Heart left ventricle (tissue), 16 donors: ENCODE data around the gene CFAP161. TPM values are rescaled to one million over a fixed set of nuclear protein-coding genes. Genes with fewer than 3 reads are reported as not detected.

Experiments used
- ATAC-seq, 4 donors: fragments of 200-7000 bp; cut with Tn5 transposase; one replicate each; pipeline ENCODE4 v1.9.1; 2020 to 2022; ENCODE audit warnings: moderate library complexity in 4 of 4, mild to moderate bottlenecking in 3 of 4, moderate number of reproducible peaks in 1 of 4
- DNase-seq, 5 donors: peaks; one replicate each; pipeline ENCODE4 v3.0.0-alpha.2; 2020
- H3K27ac ChIP-seq, 12 donors: fragments of 200-600 bp; sonication (generic) in 4 of 12; one replicate each; pipeline versions ENCODE4 v1.5.0 to v1.8.0; 2016 to 2022; ENCODE audit warnings: mild to moderate bottlenecking in 2 of 12
- H3K27me3 ChIP-seq, 9 donors: fragments of 200-600 bp; sonication (generic) in 2 of 9; one replicate each; pipeline versions ENCODE4 v1.5.1 to v1.8.0; 2016 to 2022; ENCODE audit warnings: mild to moderate bottlenecking in 3 of 9
- H3K36me3 ChIP-seq, 9 donors: fragments of 200-600 bp; sonication (generic) in 2 of 9; one replicate each; pipeline versions ENCODE4 v1.5.0 to v1.8.0; 2018 to 2022; ENCODE audit warnings: mild to moderate bottlenecking in 2 of 9
- H3K4me1 ChIP-seq, 12 donors: fragments of 200-600 bp; sonication (generic) in 4 of 12; one replicate each; pipeline versions ENCODE4 v1.5.0 to v1.8.0; 2016 to 2022; ENCODE audit warnings: mild to moderate bottlenecking in 3 of 12
- H3K4me3 ChIP-seq, 12 donors: fragments of 200-600 bp; sonication (generic) in 4 of 12; one replicate each; pipeline versions ENCODE4 v1.5.0 to v1.8.0; 2017 to 2022; ENCODE audit warnings: mild to moderate bottlenecking in 9 of 12, moderate library complexity in 4 of 12
- H3K9me3 ChIP-seq, 12 donors: fragments of 200-600 bp; sonication (generic) in 4 of 12; one replicate each; pipeline versions ENCODE4 v1.5.0 to v1.8.0; 2016 to 2022; ENCODE audit warnings: mild to moderate bottlenecking in 1 of 12
- POLR2A ChIP-seq, 2 donors: fragments of 450-650 bp; IDR thresholded peaks; one replicate each; pipeline ENCODE4 v1.6.1; 2017; ENCODE audit warnings: antibody characterized with exemption in 2 of 2, mild to moderate bottlenecking in 2 of 2, moderate library complexity in 2 of 2
- WGBS, 4 donors: extraction: QIAGEN DNeasy Blood & Tissue Kit in 2 of 4; methylation state at CpG; one replicate each; pipeline versions ENCODE4 v1.1.5 to v1.1.7; 2013 to 2018; 5-methylcytosine and 5-hydroxymethylcytosine counted together
- intact Hi-C, 10 donors: fragments of 100-400 bp; cut with DNase I; formaldehyde crosslinking; loops; one replicate each; pipeline versions ENCODE4 v1.11.1 to v1.14.2; 2022
- long read RNA-seq, 3 donors: library from polyadenylated mRNA; unstranded; transcript quantifications; one replicate each; pipeline ENCODE4 v2.0.0, GENCODE V29; 2020 to 2021
- polyA plus RNA-seq, 2 donors: library from polyadenylated mRNA; stranded (reverse); fragments of 200-250 nt; gene quantifications; one replicate each; pipeline ENCODE4 v1.2.3, GENCODE V29; 2013
- total RNA-seq, 9 donors: library from RNA; depleted of rRNA in 2 of 9; stranded (reverse); fragments of >200 nt in 2 of 9; fragmentation: NEBNext Ultra II Directional in 3 of 9; extraction: Animal tissue kit (Norgen Biotek cat#: 25700) in 3 of 9; gene quantifications; one replicate each; pipeline versions ENCODE4 v1.1.0 to v1.2.4, GENCODE V29; 2016 to 2023
- TF ChIP-seq, protein P1 (sequence below), 12 donors: fragments of 200-600 bp; sonication (generic) in 4 of 12; IDR thresholded peaks; one replicate each; pipeline versions ENCODE4 v1.5.0 to v1.8.0; 2018 to 2022; ENCODE audit warnings: antibody characterized with exemption in 12 of 12, mild to moderate bottlenecking in 5 of 12
- donor health status: ischemic (EF 13 %, LVEDD 7.1; RV severe dilation, severe dysfunction).
- donor health status: healthy with polysubstance abuse.
- donor health status: DM: no; HTN: yes; CAD: no.
- donor health status: DM: no; HTN: no; CAD: no.
- donor health status: ischemic (EF 25% LVEDD 6.9; RV normal size, moderate dysfunction).
- donor health status: ischemic (EF 25% LVEDD 5.7; RV mildly dilated, moderate dysfunction).
- donor health status: healthy.
- donor health status: DM: yes; HTN: yes; CAD: no.
- donor health status: ischemic (EF 35%, LVEDD 5.7; RV mildly dilated, moderate dysfunction).
- donor health status: nonischemic (EF 11% LVEDD 7.7; RV severe dilation, severe dysfunction).
- donor health status: DM: yes; HTN: yes; CAD: no.
- donor health status: PGD.
- donor health status: ischemic (EF 29% LVEDD 5.4; RV normal size, mild dysfunction).
- donor health status: nonischemic (EF 23%, LVEDD 6.1; RV moderate dilation, normal function).

Gene CFAP161, protein sequence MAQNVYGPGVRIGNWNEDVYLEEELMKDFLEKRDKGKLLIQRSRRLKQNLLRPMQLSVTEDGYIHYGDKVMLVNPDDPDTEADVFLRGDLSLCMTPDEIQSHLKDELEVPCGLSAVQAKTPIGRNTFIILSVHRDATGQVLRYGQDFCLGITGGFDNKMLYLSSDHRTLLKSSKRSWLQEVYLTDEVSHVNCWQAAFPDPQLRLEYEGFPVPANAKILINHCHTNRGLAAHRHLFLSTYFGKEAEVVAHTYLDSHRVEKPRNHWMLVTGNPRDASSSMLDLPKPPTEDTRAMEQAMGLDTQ
- total RNA-seq: 1 to 10 TPM in 3 of 9 donors, under 1 TPM in 5, not detected in 1; 0.22 to 2.0 (median 0.81) TPM
- polyA plus RNA-seq: under 1 TPM in 1 of 2 donors, not detected in 1; 0.30 TPM
- long read RNA-seq, donor 1, partial matches to known transcripts: 0 of 1 reads
- long read RNA-seq, donor 1, other reads (novel, unspliced or antisense): 1 of 1 reads
- long read RNA-seq, donor 2, partial matches to known transcripts: 0 of 1 reads
- long read RNA-seq, donor 2, other reads (novel, unspliced or antisense): 1 of 1 reads
- long read RNA-seq, donor 3: 0 reads

DNA sequence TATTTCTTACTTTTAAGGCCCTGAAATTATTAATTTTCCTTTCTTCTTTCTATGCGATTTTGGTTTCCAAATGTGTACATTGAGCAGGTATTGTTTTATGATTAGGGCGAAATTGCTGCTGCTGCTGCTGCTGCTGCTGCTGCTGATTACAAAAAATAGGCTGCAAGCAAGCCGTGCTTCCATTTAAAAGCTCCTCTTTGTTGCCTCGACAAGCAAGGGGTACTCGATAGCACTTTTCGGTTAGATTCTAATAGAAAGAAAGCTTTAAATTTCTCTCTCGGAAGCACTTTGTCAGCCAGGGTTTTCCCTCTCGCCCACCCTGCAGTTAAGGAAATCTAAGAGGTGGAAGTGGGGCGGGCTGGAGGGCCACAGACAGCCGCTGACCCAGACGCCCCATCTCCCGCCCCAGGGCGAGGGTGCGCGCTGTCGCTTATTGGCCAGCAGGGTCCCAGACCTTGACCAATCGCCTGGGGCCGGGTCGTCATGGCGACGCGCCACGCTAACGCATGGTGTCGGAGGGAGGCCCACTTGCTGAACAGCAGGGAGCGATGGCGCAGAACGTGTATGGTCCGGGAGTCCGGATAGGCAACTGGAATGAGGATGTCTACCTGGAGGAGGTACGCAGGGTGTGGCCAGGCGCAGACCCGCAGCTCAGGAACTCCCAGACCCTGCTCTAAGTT, at the start of gene CFAP161:
Gene CFAP161 (plus strand): TSS at position 489 of the 680 bp plus-strand sequence. CDS start 60 bp downstream, at position 549.
- 24 to 37% (median 27%) methylated on average over 17 to 33 of the region's 33 CpGs for WGBS, 4 donors
- H3K4me3 ChIP-seq: peak within 1 kb of the TSS in 10 of 12 donors; percentile 13 to 53 (median 40)
- intact Hi-C loops: loop anchor here in 1 of 10 donors (10.0 kb wide), 1 partner anchor 51 kb away; no protein-coding TSS in a partner anchor
- no peak within 1 kb of the TSS for H3K27ac ChIP-seq
- TF ChIP-seq, protein P1, sequence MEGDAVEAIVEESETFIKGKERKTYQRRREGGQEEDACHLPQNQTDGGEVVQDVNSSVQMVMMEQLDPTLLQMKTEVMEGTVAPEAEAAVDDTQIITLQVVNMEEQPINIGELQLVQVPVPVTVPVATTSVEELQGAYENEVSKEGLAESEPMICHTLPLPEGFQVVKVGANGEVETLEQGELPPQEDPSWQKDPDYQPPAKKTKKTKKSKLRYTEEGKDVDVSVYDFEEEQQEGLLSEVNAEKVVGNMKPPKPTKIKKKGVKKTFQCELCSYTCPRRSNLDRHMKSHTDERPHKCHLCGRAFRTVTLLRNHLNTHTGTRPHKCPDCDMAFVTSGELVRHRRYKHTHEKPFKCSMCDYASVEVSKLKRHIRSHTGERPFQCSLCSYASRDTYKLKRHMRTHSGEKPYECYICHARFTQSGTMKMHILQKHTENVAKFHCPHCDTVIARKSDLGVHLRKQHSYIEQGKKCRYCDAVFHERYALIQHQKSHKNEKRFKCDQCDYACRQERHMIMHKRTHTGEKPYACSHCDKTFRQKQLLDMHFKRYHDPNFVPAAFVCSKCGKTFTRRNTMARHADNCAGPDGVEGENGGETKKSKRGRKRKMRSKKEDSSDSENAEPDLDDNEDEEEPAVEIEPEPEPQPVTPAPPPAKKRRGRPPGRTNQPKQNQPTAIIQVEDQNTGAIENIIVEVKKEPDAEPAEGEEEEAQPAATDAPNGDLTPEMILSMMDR (IDR thresholded peaks at IDR 0.05): peak in 1 of 12 donors; percentile 4
- no peak for TF ChIP-seq POLR2A (IDR thresholded peaks at IDR 0.05)
- peak; percentile 83 to 99 (median 93) for ATAC-seq
- no peaks in the 10 kb centered on the region for H3K9me3 ChIP-seq
- H3K36me3 ChIP-seq: peaks cover 0 to 6% (median 0%) of the 10 kb centered on the region in 9 donors
- peaks cover 0 to 9% (median 0%) of the 10 kb centered on the region in 12 donors for H3K4me1 ChIP-seq
- peaks cover 0 to 18% (median 0%) of the 10 kb centered on the region in 9 donors for H3K27me3 ChIP-seq
- peak; percentile 75 to 92 (median 87) for DNase-seq

DNA sequence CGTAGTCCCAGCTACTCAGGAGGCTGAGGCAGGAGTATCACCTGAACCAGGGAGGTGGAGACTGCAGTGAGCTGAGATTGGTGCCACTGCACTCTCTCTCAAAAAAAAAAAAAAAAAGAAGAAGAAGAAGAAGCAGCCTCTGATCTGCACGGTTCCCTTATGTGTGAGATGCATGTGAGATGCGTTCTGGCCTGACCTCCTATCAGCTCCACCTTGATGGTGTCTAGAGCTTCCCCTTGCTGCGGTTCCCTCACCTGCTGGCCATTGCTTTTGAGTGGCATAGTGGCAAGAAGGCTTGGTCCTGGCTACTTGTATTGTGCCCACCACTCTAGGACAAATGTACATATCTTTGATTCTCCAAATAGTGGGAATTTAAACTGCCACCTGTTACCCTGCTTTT, 49.4 kb upstream of the CFAP161 start:
- Histone ChIP-seq H3K4me1 (peaks cover 0 to 11% (median 0%) of the 10 kb centered on the region in 12 donors), H3K4me3 (no peak overlapping the region), H3K27ac (no peak overlapping the region), H3K9me3 (no peaks in the 10 kb centered on the region), H3K36me3 (no peaks in the 10 kb centered on the region), H3K27me3 (no peaks in the 10 kb centered on the region)
- intact Hi-C loops: loop anchor here in 1 of 10 donors (5.0 kb wide), 1 partner anchor 37 kb away; no protein-coding TSS in a partner anchor
- TF ChIP-seq, protein P1 (IDR thresholded peaks at IDR 0.05): no peak
- TF ChIP-seq POLR2A (IDR thresholded peaks at IDR 0.05): no peak
- 86 to 96% (median 88%) methylated on average over 4 of the region's 4 CpGs for WGBS, 4 donors
- no peak for DNase-seq
- no peak for ATAC-seq

DNA sequence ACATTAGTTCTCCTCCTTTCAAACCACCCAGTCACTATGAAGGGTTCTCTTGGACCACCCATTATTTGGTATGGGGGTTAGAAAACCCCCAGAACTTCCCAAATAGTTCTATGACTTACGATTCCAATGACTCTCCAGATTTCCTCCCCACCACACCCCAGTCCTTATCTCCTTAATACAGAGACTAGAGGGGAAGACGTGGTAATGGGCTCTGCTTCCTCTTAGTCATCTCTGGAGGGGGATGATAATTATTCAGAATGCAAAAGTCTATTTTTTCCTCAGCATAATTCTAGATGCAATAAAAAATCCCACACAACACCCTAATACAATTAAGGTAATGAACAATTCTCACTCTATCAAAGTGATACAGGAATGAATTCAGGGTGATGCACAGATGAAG, 48.9 kb upstream of the CFAP161 start:
- H3K27me3 ChIP-seq: no peaks in the 10 kb centered on the region
- H3K4me3 ChIP-seq: no peak overlapping the region
- H3K27ac ChIP-seq: no peak overlapping the region
- no peaks in the 10 kb centered on the region for H3K9me3 ChIP-seq
- TF ChIP-seq, protein P1 (IDR thresholded peaks at IDR 0.05): no peak
- no peak for TF ChIP-seq POLR2A (IDR thresholded peaks at IDR 0.05)
- H3K4me1 ChIP-seq: peaks cover 0 to 11% (median 0%) of the 10 kb centered on the region in 12 donors
- 55 to 62% (median 58%) methylated on average over 2 of the region's 2 CpGs for WGBS, 4 donors
- DNase-seq (no peak), ATAC-seq (peak in 3 of 4 donors; percentile 20 to 76 (median 50))
- no peaks in the 10 kb centered on the region for H3K36me3 ChIP-seq
- intact Hi-C loops: no loop called here
